C4-2B (cell line): Measurements from ENCODE around the gene TTBK2.
"Not testable (repeated sequence)": the region's sequence is repeated elsewhere in the genome, so short reads cannot be mapped to it uniquely, and the experiment has no call there.

Experiments used
- H3K27ac ChIP-seq: fragments of 450-650 bp; 2 replicates; pipeline ENCODE4 v1.5.1; 2017
- ZFX ChIP-seq: fragments of 450-650 bp; IDR thresholded peaks from 2 replicates; pipeline ENCODE4 v1.6.1; 2017
- TF ChIP-seq, protein P1 (sequence below): fragments of 450-650 bp; conservative IDR thresholded peaks from 2 replicates; pipeline ENCODE4 v1.5.1; 2017; ENCODE audit warnings: mild to moderate bottlenecking

The TTBK2 gene

DNA sequence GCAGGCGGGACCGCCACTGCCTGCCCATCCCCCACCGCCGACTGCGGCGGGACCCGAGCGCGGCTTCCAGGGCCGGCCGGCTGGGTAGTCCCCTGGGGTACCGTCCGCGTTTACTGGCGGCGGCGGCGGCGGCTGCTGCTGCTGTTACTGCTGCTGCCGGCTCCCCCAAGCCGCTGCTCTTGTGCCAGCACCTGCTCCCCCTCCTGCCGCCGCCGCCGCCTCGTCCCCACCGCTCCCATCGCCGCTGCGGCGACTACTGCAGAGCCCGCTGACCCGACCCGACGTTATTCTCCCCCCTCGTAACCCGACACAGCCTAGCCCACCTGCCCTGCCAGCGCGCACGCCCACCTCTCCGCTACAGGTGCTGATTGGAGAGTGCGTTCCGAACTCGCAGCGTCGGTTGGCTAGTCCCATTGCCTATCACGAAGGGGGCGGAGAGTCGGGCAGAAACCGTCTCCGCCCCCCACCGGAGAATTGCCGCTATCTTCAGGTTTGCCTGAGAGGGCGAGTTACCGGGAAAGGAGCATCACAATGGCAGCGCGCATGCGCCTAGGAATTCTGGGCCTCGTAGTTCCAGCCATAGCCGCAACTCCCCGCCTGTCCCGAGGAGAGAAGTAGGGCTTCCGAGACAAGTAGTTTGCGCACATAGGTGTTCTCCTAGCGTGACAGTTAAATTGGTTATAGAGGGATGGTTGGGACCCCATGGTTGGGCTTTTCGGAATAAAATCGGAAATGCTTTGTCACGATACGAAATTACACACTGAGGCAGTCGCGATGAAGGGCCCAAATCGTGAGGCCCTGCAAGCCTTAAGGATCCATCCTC lies at the start of gene TTBK2:
TSS of gene TTBK2 (minus strand) at position 260 of the 823 bp plus-strand sequence. CDS start 42,161 bp downstream, outside the sequence.
- peak within 1 kb of the TSS; percentile 63 for H3K27ac ChIP-seq
- no peak for TF ChIP-seq ZFX
- TF ChIP-seq, protein P1, sequence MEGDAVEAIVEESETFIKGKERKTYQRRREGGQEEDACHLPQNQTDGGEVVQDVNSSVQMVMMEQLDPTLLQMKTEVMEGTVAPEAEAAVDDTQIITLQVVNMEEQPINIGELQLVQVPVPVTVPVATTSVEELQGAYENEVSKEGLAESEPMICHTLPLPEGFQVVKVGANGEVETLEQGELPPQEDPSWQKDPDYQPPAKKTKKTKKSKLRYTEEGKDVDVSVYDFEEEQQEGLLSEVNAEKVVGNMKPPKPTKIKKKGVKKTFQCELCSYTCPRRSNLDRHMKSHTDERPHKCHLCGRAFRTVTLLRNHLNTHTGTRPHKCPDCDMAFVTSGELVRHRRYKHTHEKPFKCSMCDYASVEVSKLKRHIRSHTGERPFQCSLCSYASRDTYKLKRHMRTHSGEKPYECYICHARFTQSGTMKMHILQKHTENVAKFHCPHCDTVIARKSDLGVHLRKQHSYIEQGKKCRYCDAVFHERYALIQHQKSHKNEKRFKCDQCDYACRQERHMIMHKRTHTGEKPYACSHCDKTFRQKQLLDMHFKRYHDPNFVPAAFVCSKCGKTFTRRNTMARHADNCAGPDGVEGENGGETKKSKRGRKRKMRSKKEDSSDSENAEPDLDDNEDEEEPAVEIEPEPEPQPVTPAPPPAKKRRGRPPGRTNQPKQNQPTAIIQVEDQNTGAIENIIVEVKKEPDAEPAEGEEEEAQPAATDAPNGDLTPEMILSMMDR: no peak

DNA sequence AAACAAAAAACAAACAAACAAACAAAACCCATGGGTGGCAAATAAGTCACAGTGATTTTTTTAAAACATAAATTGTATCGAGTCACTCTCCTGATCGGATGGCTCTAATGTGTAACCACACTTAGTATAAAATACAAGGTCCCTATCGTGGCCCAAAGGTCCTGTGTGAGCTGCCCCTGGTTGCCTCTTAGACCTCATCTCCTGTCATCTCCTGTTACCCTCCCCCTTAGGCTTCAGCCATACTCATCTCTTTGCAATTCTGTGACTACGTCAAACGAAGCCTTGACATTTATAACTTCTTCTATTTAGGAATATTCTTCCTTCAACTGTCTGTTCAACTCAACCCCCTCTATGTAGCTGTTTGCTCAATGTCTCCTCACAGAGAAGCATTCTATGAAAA lies 43.9 kb upstream of the TTBK2 start:
- H3K27ac ChIP-seq: no peak overlapping the region
- TF ChIP-seq, protein P1: no peak
- TF ChIP-seq ZFX: no peak

DNA sequence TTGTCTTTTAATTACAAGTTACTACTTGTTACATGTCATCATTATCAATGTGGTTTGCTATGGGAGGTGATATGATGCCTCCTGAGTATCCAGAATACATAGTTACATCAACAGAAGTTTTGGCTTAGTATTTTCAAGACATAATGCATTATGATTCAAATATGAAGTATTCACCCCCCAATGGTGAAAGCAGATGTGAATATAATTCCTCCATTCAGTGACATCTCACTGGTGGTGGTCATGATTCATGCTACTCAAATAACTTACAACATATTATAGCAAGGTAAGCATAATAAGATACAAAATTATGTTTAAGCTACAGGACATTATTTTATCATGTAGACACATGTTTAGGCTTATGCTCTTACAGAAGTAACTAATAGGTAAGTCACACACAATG lies 34.9 kb upstream of the TTBK2 start:
- TF ChIP-seq, protein P1: no peak
- no peak for TF ChIP-seq ZFX

DNA sequence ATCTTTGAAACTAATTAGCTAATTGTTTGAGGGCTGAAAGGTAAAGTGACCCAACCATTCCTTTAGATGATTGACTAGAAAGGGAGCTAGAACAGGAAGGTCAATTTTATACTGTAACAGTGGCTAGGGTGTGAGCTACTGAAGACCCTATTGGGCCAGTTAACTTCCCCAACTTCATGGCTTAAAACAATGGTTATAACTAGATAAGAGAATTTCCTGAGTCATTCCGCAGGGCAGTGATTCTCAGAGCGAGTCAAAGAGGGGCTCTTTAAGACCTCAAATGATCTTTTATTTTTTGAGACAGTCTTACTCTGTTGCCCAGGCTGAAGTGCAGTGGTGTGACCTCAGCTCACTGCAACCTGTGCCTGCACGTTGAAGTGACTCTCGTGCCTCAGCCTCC lies 33.7 kb upstream of the TTBK2 start:
- no peak for TF ChIP-seq ZFX
- TF ChIP-seq, protein P1: no peak

More for the DNA sequence above, 34.9 kb upstream of the TTBK2 start:
- no peak overlapping the region for H3K27ac ChIP-seq

DNA sequence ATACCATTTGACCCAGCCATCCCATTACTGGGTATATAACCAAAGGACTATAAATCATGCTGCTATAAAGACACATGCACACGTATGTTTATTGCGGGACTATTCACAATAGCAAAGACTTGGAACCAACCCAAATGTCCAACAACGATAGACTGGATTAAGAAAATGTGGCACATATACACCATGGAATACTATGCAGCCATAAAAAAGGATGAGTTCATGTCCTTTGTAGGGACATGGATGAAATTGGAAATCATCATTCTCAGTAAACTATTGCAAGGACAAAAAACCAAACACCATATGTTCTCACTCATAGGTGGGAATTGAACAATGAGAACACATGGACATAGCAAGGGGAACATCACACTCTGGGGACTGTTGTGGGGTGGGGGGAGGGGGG lies 28.3 kb upstream of the TTBK2 start:
- not testable (repeated sequence) for H3K27ac ChIP-seq

More for the DNA sequence above, 33.7 kb upstream of the TTBK2 start:
- no peak overlapping the region for H3K27ac ChIP-seq

DNA sequence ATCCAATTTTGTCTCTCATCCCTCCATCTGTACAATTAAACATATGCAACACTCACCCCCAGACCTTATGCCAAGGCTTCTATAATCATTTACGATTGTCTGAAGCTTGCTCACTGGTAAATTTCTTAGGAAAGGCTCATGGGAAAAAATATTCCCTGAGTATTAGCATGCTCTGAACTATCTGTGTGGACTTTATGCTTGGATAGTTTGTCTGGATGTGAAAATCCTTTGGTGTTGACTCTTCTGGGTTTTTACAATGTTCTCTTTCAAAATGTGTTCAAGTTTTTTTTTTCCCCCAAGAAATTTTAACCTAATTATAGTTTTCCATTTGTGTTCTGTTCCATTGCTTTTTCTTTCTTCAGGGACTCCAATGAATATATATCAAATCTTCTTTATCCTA lies 19.9 kb upstream of the TTBK2 start:
- no peak overlapping the region for H3K27ac ChIP-seq
- TF ChIP-seq, protein P1: no peak
- no peak for TF ChIP-seq ZFX

DNA sequence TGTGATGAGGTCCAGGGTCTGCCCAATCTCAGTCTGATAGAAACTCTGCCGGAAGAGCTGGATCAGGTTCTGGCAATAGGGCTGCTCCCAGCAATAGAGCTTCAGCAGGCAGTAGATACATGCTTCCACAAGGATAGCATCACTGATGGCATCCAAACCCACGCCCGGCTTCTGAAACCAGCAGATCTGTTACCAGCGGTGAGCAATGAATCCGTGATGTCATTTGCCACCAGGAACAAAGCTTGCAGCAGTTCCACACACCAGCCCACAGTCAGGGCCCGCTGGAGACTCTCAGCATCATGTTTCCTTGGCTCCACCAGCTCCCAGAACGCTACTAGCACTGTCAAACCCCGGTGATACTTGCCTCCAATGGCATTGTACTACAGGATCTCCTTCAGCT lies 19.3 kb upstream of the TTBK2 start:
- TF ChIP-seq ZFX: no peak
- TF ChIP-seq, protein P1: no peak
- H3K27ac ChIP-seq: no peak overlapping the region

DNA sequence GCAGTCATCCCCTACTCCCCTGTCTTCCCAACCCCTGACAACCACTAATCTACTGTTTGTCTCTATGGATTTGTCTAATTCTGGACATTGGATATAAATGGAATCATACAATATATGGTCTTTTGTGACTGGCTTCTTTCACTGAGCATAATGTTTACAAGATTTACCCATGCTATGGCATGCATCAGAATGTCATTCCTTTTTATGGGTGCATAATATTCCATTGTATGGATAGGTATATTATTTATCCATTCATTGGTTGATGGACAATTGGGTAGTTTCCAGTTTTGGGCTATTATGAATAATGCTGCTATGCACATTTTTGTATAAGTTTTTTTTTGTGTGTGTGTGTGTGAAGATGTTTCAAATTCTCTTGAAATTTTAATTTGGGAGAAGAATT lies 16.6 kb upstream of the TTBK2 start:
- no peak overlapping the region for H3K27ac ChIP-seq

More for the DNA sequence above, 16.6 kb upstream of the TTBK2 start:
- no peak for TF ChIP-seq ZFX
- TF ChIP-seq, protein P1: no peak
